Hematopoietic multipotent progenitor cell treated with erythropoietin and hydrocortisone succinate and interleukin-3 and kit ligand, for 8 days (in vitro differentiated cells): ENCODE data around the gene ECM2.
"Not testable (repeated sequence)": the region's sequence is repeated elsewhere in the genome, so short reads cannot be mapped to it uniquely, and the experiment has no call there.

Experiments used
- DNase-seq: peaks from one replicate; pipeline ENCODE4 v3.0.0-alpha.2; 2015

ECM2 gene

GRCh38 chr9:92535940-92536850, at the start of gene ECM2:
TSS of gene ECM2 (minus strand) at chr9:92535990. CDS start at chr9:92522866, 13,124 bp downstream.
- DNase-seq, result no peak

GRCh38 chr9:92576175-92576574, 40.4 kb upstream of the ECM2 start:
- no peak for DNase-seq

DNA sequence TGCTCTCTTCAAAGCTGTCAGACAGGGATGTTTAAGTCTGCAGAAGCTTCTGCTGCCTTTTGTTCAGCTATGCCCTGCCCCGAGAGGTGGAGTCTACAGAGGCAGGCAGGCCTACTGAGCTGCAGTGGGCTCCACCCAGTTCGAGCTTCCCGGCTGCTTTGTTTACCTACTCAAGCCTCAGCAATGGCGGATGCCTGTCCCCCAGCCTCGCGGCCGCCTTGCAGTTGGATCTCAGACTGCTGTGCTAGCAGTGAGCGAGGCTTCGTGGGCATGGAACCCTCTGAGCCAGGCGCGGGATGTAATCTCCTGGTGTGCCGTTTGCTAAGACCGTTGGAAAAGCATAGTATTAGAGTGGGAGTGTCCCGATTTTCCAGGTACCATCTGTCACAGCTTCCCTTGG, 37.8 kb upstream of the ECM2 start:
- not testable (repeated sequence) for DNase-seq

DNA sequence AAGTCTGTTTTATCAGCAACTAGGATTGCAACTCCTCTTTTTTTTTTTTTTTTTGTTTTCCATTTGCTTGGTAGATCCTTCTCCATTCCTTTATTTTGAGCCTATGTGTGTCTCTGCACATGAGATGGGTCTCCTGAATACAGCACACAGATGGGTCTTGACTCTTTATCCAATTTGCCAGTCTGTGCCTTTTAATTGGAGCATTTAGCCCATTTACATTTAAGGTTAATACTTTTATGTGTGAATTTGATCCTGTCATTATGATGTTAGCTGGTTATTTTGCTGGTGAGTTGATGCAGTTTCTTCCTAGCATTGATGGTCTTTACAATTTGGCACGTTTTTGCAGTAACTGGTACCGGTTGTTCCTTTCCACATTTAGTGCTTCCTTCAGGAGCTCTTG, 36.1 kb upstream of the ECM2 start:
- not testable (repeated sequence) for DNase-seq

DNA sequence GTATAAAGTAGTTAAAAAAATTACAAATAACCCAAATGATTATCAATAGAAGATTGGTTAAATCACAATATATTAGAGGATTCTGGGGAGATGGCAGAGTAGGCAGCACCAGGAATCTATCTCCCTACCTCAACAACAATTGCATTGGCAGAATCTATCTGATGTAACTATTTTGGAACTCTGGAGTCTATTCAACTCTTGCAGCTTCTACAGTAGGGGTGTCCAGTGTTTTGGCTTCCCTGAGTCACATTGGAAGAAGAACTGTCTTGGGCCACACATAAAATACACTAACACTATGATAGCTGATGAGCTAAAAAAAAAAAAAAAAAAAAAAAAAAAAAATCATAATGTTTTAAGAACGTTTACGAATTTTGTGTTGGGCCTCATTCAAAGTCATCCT, 29.2 kb upstream of the ECM2 start:
- no peak for DNase-seq

DNA sequence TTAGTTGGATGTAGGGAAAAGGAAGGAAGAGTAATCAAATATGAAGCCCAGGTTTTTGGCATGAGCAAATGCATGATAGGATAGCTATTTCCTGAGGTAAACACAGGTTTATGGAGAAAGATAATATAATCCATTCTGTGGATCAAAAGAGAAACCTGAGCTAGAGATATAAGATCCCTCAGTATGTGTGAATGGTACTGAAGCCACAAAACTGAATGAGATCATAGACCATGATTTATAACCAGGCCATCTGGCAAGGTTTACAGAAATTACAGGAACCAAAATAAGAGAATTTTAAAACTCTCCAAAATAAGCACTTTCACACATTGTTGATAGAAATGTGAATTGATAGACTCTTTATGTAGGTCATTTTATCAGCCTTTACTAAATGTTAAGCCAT, 28.7 kb upstream of the ECM2 start:
- DNase-seq, result no peak

GRCh38 chr9:92563116-92564100, 27.6 kb upstream of the ECM2 start:
- DNase-seq, result no peak

GRCh38 chr9:92562461-92562967, 26.7 kb upstream of the ECM2 start:
- DNase-seq, result no peak

- DNase-seq, result no peak
Observed at GRCh38 chr9:92561374-92562330, 25.9 kb upstream of the ECM2 start.

DNA sequence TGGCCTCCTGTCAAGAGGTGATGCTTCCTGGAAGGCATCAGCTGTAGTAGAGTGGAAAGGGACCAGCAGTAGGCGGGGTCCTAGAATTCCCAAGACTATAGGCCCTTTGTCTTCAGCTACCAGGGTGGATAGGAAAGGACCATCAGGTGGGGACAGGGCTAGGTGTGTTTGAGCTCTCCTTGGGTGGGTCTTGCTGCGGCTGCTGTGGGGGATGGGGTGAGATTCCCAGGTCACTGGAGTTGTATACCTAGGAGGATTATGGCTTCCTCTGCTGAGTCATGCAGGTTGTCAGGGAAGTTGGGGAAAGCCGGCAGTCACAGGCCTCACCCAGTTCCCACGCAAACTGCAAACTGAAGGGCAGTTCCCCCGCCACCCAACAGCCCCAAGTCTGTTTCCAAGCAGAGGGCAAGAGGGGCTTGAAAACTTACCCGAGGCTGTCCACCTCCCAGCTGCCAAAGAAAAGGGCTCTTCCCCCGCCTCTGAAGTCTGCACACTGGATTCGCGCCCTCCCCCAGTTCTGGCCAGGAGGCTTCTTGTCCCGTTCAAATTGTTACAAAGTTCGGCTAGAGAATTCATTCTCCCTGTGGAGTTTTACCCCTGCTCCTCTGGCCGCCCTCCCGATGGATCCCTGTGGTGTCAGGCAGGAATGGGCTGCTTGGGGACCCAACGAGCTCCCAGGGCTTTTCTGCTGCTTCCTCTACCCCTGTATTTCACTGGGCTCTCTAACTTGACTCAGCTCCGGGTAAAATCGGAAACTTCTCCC, 23.0 kb upstream of the ECM2 start:
- no peak for DNase-seq

GRCh38 chr9:92550765-92551164, 15.0 kb upstream of the ECM2 start:
- DNase-seq, result no peak

GRCh38 chr9:92547356-92547755, 11.6 kb upstream of the ECM2 start:
- DNase-seq, result no peak

DNA sequence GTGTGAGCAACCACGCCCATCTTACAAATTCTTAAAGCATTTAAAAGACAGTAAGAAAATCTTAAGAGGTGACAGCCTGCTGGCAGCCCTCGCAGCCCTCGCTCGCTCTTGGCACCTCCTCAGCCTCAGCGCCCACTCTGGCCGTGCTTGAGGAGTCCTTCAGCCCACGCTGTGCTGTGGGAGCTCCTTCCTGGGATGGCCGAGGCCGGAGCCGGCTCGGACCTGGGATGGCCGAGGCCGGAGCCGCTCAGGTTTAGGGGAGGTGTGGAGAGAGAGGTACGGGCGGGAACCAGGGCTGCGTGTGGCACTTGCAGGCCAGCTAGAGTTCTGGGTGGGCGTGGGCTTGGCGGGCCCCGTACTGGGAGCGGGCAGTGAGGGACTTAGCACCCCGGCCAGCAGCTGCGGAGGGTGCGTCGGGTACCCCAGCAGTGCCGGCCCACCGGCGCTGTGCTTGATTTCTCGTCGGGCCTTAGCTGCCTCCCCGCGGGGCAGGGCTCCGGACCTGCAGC, 9.3 kb upstream of the ECM2 start:
- no peak for DNase-seq

DNA sequence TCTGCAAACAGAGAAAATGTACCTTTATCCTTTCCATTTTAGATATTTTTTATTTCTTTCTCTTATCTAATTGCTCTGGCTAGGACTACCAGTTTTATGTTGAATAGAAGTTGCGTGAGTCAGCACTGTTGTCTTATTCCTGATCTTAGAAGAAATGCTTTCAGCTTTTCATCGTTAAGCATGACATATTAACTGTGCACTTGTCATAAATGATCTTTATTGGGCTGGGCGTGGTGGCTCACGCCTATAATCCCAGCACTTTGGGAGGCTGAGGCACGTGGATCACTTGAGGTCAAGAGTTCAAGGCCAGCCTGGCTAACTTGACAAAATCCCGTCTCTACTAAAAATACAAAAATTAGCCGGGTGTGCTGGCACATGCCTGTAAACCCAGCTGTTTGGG, 8.2 kb upstream of the ECM2 start:
- no peak for DNase-seq

GRCh38 chr9:92538541-92538940, 2.8 kb upstream of the ECM2 start:
- DNase-seq, result no peak

GRCh38 chr9:92534674-92535073, 1.1 kb downstream of the ECM2 start:
- no peak for DNase-seq

DNA sequence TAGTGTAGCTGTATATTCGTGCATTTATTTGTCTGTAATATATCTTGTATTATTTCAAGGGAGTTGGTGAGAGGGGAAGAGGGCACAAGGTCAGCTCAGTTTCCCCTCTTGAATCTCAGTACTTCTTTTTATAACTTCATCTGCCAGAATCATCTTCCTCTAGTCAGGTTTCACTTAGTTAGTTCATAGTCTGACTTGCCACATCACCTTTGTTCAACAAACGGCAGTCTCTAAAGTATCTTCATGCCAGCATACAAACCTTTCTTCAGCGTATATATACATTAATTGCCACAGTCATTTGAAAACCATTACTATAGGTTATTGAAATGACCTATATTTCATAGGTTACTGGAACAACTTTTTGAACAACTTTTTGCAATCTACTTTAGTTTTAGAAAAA, 1.6 kb downstream of the ECM2 start:
- DNase-seq, result no peak

DNA sequence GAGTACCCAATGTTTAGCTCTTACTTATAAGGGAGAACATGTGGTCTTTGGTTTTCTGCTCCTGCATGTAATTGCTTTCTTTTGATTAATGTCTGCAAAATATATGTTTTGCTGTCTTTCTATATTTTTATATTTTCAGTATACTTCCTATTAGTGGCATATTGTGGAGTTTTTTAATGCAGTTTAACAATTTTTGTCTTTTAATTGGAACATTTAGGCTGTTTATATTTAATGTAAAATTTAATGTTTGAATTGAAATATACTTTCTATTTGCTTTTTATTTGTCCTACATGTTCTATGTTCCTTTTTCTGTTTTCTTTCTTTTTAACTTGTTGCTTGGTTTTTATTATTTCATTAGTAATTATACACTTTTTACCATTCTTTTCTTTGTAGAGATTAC, 4.9 kb downstream of the ECM2 start:
- no peak for DNase-seq

DNA sequence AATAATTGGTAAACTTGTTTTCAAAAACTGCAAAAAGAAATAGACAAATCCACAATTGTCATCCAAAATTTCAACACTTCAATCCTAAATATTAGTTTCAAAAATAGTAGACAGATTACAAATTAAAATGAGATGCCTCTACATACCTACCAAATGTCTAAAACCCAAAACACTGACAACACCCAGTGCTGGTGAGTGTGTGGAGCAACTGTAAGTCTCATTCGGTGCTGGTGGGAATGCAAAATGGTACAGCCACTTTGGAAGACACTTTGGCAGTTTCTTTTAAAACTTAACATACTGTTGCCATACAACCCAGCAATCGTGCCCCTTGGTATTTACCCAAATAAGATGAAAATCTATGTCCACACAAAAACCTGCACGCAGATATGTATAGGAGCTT, 6.7 kb downstream of the ECM2 start:
- no peak for DNase-seq

GRCh38 chr9:92528522-92528849, 7.3 kb downstream of the ECM2 start:
- no peak for DNase-seq

- no peak for DNase-seq
Observed at GRCh38 chr9:92527832-92528521, 7.8 kb downstream of the ECM2 start.
